GM12892 (cell line): ENCODE results near the gene SLC4A8.

Experiments
- POLR2A ChIP-seq: IDR thresholded peaks from 2 replicates; pipeline ENCODE4 v1.6.1; 2011; ENCODE audit warnings: low read depth, low read length, control low read depth
- POLR2AphosphoS5 ChIP-seq: IDR thresholded peaks from 2 replicates; pipeline ENCODE4 v1.6.1; 2011; ENCODE audit warnings: low read depth, low read length, control low read depth

GRCh38 chr12:51507178-51507577 is 82.5 kb downstream of the SLC4A8 start:
- TF ChIP-seq POLR2A, result no peak
- no peak for TF ChIP-seq POLR2AphosphoS5
